Amniotic epithelial cell (primary cell): Measurements from ENCODE around the gene CCDC110.

Source experiments
- DNase-seq: peaks from one replicate; pipeline ENCODE4 v3.0.0-alpha.2; 2010; ENCODE audit warnings: low read depth

Gene CCDC110

GRCh38 chr4:185421366-185422124 lies 50.0 kb downstream of the CCDC110 start:
- peak; percentile 94 for DNase-seq

GRCh38 chr4:185416955-185417354 lies 54.6 kb downstream of the CCDC110 start:
- DNase-seq, result no peak

DNA sequence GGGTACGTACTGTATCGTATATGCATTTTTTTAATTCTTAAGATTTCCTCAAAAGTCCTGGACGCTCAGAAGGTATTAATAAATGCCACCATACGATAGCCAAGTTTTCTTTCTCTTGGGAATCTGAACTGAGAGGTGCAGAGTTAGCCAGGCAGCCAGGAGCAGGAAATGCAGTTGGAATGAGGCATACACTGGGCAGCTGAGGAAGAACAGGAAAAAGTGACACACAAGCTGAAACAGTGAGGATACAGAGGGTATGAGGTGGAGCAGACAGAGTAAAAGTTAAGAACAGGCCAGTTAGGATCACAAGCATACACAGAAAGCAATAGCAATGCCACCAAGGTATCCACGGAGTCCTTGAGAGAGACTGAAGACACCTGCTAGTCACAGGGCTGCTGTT lies 59.1 kb downstream of the CCDC110 start:
- DNase-seq, result no peak

DNA sequence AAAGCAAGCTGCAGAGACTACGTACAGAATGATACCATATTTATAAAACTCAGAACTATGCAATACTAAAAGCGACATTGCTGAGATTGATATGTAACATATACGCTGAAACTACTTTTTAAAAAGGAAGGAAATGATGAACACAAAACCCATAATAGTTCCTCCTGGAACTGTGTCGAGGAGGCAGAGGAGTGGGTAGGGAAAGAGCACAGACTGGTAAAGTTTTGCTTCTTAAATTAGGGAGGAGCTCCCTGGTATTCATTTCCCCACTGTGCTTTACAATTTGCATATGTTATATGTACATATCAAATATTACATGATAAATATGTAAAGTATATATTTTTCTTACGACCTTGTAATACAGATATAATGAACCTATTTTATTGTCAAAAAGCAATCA lies 59.7 kb downstream of the CCDC110 start:
- no peak for DNase-seq

DNA sequence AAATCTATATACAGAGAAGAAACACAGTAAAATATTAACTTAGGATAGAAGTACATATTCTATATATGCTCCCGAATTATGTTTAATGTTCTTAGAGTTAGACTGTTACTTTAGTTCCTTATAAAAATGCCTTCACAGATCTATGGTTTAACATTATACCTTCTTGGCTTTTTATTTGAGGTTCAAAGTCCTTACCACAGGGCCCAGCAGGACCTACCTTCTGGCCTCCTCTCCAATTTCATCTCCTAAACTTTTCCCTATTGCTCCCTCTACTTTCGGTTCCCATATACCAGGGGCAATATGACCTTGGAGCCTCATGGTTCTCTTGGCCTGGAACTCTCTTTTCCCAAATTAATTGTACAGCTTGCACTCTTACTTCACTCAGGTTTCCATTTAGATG lies 63.1 kb downstream of the CCDC110 start:
- DNase-seq, result no peak

- DNase-seq, result no peak
Measured at GRCh38 chr4:185405296-185405999, 66.1 kb downstream of the CCDC110 start.

GRCh38 chr4:185404031-185404430 lies 67.5 kb downstream of the CCDC110 start:
- no peak for DNase-seq

DNA sequence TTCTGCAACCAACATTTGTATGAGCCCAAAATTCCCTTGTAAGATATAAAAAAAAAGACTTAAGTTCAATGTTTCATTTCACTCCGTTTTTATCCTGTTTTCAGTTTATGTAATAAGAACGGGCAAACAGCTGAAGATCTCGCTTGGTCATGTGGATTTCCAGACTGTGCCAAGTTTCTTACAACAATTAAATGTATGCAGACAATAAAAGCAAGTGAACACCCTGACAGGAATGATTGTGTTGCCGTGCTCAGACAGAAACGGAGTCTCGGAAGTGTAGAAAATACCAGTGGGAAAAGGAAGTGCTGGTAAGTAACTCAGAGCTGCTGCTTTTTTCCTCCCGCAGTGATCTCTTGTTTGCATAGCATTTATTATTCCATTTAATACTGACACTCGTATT lies 72.1 kb downstream of the CCDC110 start:
- no peak for DNase-seq

GRCh38 chr4:185398618-185399017 lies 72.9 kb downstream of the CCDC110 start:
- DNase-seq, result no peak

GRCh38 chr4:185396724-185397385 lies 74.7 kb downstream of the CCDC110 start, which contains the start of gene ANKRD37:
TSS of gene ANKRD37 (plus strand) at chr4:185396841. CDS start at chr4:185396924, 83 bp downstream.
- peak; percentile 29 for DNase-seq

- peak; percentile 96 for DNase-seq
Measured at GRCh38 chr4:185395956-185396723, 75.4 kb downstream of the CCDC110 start.

- DNase-seq, result peak; percentile 87
Measured at GRCh38 chr4:185395238-185395955, 76.1 kb downstream of the CCDC110 start, which contains the start of gene LRP2BP. TSS of gene LRP2BP (minus strand) at chr4:185395924. CDS start at chr4:185378186, 17,738 bp downstream.
